ENCODE measurements around the gene RBM6. TPM values are rescaled to one million over a fixed set of nuclear protein-coding genes. Genes with fewer than 3 reads are reported as not detected.
A peak's percentile ranks its signal among the peaks of the same experiment; 100 is the strongest.
"Not testable (repeated sequence)": the region's sequence is repeated elsewhere in the genome, so short reads cannot be mapped to it uniquely, and the experiment has no call there.

Gene RBM6
- total RNA-seq, 1 donor from 2014 or later, result 117 TPM

DNA sequence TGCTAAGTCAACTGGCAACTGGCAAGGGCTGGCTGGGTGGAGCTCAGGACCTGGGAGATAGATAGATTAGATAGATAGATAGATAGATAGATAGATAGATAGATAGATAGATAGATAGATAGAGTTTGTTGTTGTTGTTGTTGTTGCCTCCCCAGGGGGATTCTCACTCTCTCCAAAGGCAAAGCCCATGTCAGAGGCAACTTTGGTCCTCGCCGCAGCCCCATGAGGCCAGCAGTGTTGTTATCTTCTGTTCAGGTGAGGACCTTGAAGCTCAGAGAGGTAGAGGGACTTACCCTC, 28.9 kb upstream of the RBM6 start:
- H3K27ac Mint-ChIP-seq (ENCODE audit: unreplicated experiment), result peak overlapping the region; percentile 80
- no peak overlapping the region for H3K4me3 Mint-ChIP-seq
- H3K9me3 Mint-ChIP-seq, result no peaks in the 10 kb centered on the region
- TF ChIP-seq, protein P1, sequence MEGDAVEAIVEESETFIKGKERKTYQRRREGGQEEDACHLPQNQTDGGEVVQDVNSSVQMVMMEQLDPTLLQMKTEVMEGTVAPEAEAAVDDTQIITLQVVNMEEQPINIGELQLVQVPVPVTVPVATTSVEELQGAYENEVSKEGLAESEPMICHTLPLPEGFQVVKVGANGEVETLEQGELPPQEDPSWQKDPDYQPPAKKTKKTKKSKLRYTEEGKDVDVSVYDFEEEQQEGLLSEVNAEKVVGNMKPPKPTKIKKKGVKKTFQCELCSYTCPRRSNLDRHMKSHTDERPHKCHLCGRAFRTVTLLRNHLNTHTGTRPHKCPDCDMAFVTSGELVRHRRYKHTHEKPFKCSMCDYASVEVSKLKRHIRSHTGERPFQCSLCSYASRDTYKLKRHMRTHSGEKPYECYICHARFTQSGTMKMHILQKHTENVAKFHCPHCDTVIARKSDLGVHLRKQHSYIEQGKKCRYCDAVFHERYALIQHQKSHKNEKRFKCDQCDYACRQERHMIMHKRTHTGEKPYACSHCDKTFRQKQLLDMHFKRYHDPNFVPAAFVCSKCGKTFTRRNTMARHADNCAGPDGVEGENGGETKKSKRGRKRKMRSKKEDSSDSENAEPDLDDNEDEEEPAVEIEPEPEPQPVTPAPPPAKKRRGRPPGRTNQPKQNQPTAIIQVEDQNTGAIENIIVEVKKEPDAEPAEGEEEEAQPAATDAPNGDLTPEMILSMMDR (conservative IDR thresholded peaks at IDR 0.05), result no peak
- no peaks in the 10 kb centered on the region for H3K27me3 Mint-ChIP-seq (ENCODE audit: low read depth)
- no peaks in the 10 kb centered on the region for H3K36me3 Mint-ChIP-seq (ENCODE audit: low read depth)
- no peak for DNase-seq (ENCODE audit: low read depth, low spot score)
- H3K4me1 Mint-ChIP-seq, result peaks cover 3% of the 10 kb centered on the region

DNA sequence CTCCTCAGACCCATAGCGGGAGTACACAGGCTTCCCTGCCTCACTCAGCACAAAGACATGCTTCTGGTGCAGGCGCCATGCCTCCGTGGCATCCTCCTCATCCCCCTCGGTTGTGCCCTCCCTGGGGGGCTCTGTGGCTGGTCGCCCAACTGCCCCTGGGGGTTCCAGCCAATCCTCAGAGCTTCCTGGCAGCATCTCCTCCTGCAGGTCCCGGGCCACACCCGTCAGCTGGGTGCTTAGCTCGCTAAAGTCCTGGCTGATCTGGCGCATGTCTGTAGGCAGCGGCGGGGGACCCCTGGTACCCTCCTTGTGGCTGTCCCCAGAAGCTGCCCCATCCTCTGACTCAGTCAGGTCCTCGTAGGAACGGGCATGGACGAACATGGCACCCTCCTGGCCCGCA, 28.3 kb upstream of the RBM6 start:
- no peaks in the 10 kb centered on the region for H3K9me3 Mint-ChIP-seq
- no peaks in the 10 kb centered on the region for H3K36me3 Mint-ChIP-seq (ENCODE audit: low read depth)
- H3K27me3 Mint-ChIP-seq (ENCODE audit: low read depth), result no peaks in the 10 kb centered on the region
- TF ChIP-seq, protein P1 (conservative IDR thresholded peaks at IDR 0.05), result no peak
- no peak for DNase-seq (ENCODE audit: low read depth, low spot score)
- H3K4me1 Mint-ChIP-seq, result no peaks in the 10 kb centered on the region
- H3K27ac Mint-ChIP-seq (ENCODE audit: unreplicated experiment), result no peak overlapping the region
- no peak overlapping the region for H3K4me3 Mint-ChIP-seq

DNA sequence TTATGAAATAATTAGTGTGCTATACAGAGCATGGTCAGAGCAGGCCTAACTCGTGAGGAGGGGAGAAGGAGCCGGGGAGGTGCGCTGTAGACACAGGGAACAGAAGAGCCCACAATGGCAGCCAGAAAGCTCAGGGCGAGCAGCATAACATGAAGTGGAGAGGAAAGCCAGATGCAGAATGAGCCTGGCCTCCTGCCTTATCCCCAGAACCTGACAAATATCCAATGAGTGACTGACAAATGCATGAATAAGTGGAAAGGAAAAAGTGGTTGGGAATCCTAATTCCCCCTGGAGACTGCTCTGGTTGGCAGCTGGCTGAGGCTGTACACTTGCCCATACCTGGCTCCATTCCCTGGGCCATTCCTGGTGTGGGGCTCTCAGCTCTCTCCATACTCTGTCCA, 27.1 kb upstream of the RBM6 start:
- H3K4me3 Mint-ChIP-seq, result no peak overlapping the region
- H3K27ac Mint-ChIP-seq (ENCODE audit: unreplicated experiment), result no peak overlapping the region
- no peaks in the 10 kb centered on the region for H3K36me3 Mint-ChIP-seq (ENCODE audit: low read depth)
- no peaks in the 10 kb centered on the region for H3K4me1 Mint-ChIP-seq
- H3K27me3 Mint-ChIP-seq (ENCODE audit: low read depth), result no peaks in the 10 kb centered on the region
- TF ChIP-seq, protein P1 (conservative IDR thresholded peaks at IDR 0.05), result no peak
- no peak for DNase-seq (ENCODE audit: low read depth, low spot score)
- no peaks in the 10 kb centered on the region for H3K9me3 Mint-ChIP-seq

DNA sequence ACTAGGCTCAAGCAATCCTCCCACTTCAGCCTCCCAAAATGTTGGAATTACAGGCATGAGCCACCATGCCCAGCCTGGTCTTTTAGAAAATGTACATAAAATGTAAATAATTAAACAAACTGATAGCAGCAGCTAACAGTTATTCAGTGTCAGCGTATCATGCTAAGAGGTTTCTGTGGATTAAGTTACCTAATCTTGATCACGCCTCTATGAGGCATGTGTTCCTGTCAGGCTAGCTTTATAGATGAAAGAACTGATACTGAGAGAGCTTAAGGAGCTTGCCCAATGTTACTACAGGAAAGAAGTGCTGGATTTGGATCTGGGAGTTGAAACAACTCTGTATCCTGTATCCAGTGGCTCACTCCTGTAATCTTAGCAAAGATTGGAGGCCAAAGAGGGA, 25.0 kb upstream of the RBM6 start:
- TF ChIP-seq, protein P1 (conservative IDR thresholded peaks at IDR 0.05), result no peak
- Mint-ChIP-seq H3K27ac (ENCODE audit: unreplicated experiment) (no peak overlapping the region), H3K4me1 (no peaks in the 10 kb centered on the region), H3K9me3 (no peaks in the 10 kb centered on the region), H3K36me3 (ENCODE audit: low read depth) (no peaks in the 10 kb centered on the region), H3K4me3 (no peak overlapping the region), H3K27me3 (ENCODE audit: low read depth) (no peaks in the 10 kb centered on the region)
- DNase-seq (ENCODE audit: low read depth, low spot score), result no peak

DNA sequence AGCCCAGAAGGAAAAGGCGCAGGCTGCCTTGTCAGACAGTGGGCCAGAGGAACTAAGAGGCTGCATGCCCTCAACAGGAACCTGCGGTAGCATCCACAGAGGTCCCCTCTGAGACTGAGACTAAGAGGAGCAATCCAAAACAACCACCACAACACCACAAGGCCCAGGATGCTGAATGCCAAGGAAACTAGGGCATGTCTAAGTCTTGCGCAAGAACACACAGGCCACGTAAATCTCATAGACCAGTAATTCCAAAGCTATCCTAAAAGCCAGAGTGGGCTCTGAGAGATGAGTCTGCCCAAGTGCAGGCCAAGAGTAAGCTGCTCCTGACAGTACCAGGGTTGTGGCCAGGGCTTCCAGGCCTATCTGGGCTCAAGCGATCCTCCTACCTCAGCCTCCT, 23.3 kb upstream of the RBM6 start:
- Mint-ChIP-seq H3K9me3 (no peaks in the 10 kb centered on the region), H3K27ac (ENCODE audit: unreplicated experiment) (no peak overlapping the region), H3K4me1 (no peaks in the 10 kb centered on the region), H3K36me3 (ENCODE audit: low read depth) (no peaks in the 10 kb centered on the region), H3K27me3 (ENCODE audit: low read depth) (no peaks in the 10 kb centered on the region), H3K4me3 (no peak overlapping the region)
- DNase-seq (ENCODE audit: low read depth, low spot score), result no peak
- TF ChIP-seq, protein P1 (conservative IDR thresholded peaks at IDR 0.05), result no peak

DNA sequence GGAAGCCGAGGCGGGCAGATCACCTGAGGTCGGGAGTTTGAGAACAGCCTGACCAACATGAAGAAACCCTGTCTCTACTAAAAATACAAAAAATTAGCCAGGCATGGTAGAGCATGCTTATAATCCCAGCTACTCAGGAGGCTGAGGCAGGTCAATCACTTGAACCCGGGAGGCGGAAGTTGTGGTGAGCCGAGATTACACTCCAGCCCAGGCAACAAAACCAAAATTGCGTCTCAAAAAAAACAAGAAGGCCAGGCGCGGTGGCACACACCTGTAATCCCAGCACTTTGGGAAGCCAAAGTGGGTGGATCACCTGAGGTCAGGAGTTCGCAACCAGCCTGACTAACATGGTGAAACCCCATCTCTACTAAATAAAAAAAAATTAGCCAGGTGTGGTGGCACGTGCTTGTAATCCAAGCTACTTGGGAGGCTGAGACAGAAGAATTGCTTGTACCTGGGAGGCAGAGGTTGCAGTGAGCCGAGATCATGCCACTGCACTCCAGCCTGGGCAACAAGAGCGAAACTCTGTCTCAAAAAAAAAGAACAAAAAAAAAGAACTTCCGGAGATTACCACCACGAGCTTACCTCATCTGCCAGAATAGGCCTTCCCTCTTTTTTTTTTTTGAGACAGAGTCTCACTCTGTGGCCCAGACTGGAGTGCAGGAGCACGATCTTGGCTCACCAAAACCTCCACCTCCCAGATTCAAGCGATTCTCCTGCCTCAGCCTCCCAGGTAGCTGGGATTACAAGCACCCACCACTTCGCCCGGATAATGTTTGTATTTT, 22.0 kb upstream of the RBM6 start:
- not testable (repeated sequence) for H3K4me3 Mint-ChIP-seq; H3K27me3 Mint-ChIP-seq (ENCODE audit: low read depth); DNase-seq (ENCODE audit: low read depth, low spot score)

More for the DNA sequence above, 22.0 kb upstream of the RBM6 start:
- H3K9me3 Mint-ChIP-seq; H3K4me1 Mint-ChIP-seq; H3K36me3 Mint-ChIP-seq (ENCODE audit: low read depth): not testable (repeated sequence)
- peak overlapping the region; percentile 19 for H3K27ac Mint-ChIP-seq (ENCODE audit: unreplicated experiment)
